Adipose tissue (tissue), 3 donors: ENCODE data around the gene PRICKLE3. TPM values are rescaled to one million over a fixed set of nuclear protein-coding genes. Genes with fewer than 3 reads are reported as not detected.
"Not testable (repeated sequence)": the region's sequence is repeated elsewhere in the genome, so short reads cannot be mapped to it uniquely, and the experiment has no call there.

Experiments
- H3K27ac ChIP-seq: one replicate; pipeline ENCODE4 v1.5.1; 2013; ENCODE audit warnings: low read depth, low read length
- WGBS, 3 donors: extraction: QIAGEN DNeasy Blood & Tissue Kit; methylation state at CpG; one replicate each; pipeline ENCODE4 v1.1.7; 2013; 5-methylcytosine and 5-hydroxymethylcytosine counted together
- polyA plus RNA-seq, 3 donors: library from polyadenylated mRNA; stranded (reverse); fragments of 200-250 nt; gene quantifications; one replicate each; pipeline ENCODE4 v1.2.3, GENCODE V29; 2013
- donor health status: healthy with polysubstance abuse.
- donor health status: Bipolar disorder and iron deficiency.
- donor health status: healthy.

PRICKLE3 gene
- polyA plus RNA-seq, 3 donors, result 6.0 to 8.4 (median 7.8) TPM

DNA sequence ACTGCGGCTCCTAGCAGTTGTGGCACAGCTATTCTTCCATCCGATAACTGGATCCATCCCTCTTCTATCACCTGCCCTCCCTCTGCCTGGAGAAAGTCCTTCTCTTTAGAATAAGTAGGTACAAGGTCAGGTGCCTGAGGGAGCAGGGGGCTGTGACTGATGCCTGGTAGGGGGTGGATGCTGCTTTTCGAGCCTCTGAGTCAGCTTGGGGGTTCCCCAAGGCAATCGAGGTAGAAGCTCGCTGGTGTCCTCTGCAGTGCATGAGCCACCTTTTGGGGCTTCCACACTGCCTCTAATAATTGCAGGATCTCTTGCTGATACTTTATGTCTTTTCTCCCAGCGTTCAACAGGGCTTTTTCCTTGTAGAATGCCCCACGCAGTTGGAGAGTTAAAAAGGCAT lies 43.0 kb downstream of the PRICKLE3 start:
- not testable (repeated sequence) for H3K27ac ChIP-seq
- 75 to 90% (median 87%) methylated on average over 7 of the region's 7 CpGs for WGBS, 3 donors

DNA sequence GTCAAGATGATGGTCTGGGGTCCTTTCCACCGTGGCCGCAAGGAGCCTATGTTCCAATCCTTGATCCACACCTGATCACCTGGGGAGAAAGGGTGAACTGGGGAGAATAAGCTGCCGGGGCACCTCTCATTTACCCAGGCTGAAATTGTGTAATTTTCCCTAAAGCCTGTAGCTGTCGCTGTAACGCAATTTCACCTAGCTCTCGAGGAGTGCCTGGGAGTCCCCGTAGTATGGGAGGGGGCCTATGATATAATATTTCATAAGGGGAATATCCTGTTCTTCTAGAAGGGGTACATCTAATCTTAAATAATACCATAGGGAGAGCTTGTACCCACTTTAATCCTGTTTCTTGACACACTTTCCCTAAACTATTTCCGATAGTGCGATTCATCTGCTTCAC lies 43.9 kb downstream of the PRICKLE3 start:
- H3K27ac ChIP-seq, result not testable (repeated sequence)
- whole genome bisulfite sequencing, 3 donors, result 38 to 50% (median 40%) methylated on average over 9 of the region's 9 CpGs

DNA sequence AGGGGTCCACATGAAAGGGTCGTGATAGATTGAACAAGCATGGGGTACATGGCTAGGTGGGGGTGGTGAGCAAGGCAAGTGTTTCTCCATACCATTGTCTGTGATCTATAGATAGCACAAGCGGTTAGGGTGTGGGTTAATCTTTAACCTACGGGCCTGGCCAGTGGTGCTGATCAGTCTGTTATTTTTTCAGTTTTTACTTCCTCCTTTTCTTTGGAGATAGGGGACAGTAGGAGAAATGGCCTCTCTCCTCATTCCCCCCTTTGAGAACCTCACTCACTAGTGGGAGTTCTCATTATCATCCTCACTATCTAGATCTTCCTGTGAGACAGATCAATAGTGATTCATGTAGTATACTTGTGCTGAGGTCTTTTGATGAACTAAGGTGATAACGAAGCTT lies 46.5 kb downstream of the PRICKLE3 start:
- WGBS, 3 donors, result 82 to 90% (median 85%) methylated on average over 4 of the region's 4 CpGs
- H3K27ac ChIP-seq, result no peak overlapping the region

DNA sequence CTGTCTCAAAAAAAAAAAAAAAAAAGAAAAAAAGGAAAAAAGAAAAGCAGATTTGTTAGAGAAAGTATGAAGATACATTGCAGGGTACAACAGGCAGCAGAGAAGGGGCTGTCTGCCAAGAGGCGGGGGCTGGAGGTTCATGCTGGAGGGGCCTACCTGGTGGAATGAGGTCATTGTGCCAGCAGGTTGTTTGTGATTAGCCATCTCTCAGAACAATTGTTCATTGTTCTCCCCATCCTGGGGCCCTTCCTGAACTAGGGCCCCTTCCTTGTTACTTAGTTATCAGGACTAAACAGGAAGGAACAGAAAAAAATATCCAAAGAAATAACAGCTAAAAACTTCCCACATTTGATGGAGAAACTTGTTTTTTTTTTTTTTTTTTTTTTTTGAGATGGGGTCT lies 48.7 kb downstream of the PRICKLE3 start:
- WGBS, 3 donors, result 93 to 100% (median 95%) methylated on average over 1 of the region's 1 CpG
- no peak overlapping the region for H3K27ac ChIP-seq

DNA sequence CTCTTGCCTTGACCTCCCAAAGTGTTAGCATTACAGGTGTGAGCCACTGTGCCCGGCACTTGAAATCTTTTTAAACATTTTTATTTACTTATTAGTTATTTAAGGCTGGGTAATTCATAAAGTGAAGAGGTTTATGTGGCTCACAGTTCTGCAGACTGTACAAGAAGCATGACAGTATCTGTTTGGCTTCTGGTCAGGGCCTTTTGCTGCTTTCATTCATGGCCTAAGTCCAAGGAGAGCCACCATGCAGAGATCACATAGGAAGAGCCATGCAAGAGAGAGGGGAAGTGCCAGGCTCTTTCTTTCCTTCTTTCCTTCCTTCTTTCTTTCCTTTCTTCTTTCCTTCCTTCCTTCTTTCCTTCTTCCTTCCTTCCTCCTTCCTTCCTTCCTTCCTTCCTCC lies 52.4 kb downstream of the PRICKLE3 start:
- H3K27ac ChIP-seq, result no peak overlapping the region
- WGBS, 3 donors, result 80 to 100% (median 90%) methylated on average over 1 of the region's 1 CpG

DNA sequence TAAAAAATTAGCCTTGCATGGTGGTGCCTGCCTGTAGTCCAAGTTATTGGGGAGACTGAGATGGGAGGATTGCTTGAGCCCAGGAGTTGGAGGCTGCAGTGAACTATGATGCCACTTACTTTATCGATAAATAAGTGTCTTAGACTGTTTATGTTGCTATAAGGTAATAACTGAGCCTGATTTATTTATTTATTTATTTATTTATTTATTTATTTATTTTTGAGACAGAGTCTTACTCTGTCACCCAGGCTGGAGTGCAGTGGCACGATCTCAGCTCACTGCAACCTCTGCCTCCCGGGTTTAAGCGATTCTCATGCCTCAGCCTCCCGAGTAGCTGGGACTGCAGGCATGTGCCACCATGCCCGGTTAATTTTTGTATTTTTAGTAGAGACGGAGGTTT lies 53.9 kb downstream of the PRICKLE3 start:
- WGBS, 3 donors, result 90 to 98% (median 97%) methylated on average over 7 of the region's 7 CpGs
- H3K27ac ChIP-seq, result not testable (repeated sequence)

DNA sequence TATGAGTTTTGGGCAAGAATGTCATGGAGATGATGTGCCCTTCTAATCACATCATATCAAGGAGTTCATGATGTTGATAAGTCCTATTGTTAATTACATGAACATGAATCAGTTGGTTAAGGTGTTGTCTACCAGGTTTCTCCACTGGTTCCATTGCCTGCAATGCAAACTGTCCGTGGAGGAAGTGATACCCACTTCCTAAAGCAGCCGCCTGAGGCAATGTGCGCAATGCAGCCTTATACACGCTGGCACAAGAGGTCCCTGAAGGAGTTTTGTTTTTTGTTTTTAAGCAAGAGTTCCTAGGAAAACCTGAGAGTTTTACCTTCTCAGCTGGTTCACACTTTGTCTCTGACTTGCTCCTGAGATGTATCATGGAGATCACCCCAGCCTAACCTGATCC lies 56.7 kb downstream of the PRICKLE3 start:
- 56 to 86% (median 63%) methylated on average over 4 of the region's 4 CpGs for WGBS, 3 donors
- no peak overlapping the region for H3K27ac ChIP-seq

DNA sequence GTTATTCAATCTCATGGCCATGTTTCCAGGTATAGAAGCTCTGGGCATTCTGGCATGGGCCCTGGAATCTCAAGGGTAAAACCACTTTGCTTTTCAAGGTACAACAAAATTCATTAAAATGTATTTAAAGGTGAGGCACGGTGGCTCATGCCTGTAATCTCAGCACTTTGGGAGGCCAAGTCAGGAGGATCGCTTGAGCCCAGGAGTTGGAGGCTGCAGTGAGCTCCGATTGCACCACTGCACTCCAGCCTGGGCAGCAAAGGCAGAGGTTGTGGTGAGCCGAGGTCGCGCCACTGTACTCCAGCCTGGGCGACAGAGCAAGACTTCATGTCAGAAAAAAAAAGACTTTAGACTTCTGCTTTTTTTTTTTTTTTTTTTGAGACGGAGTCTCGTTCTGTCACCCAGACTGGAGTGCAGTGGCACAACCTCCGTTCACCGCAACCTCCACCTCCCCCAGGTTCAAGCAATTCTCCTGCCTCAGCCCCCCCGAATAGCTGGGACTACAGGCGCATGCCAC lies 58.4 kb downstream of the PRICKLE3 start:
- WGBS, 3 donors, result 73 to 78% (median 77%) methylated on average over 9 to 13 of the region's 13 CpGs
- H3K27ac ChIP-seq, result not testable (repeated sequence)

Other genes with a start within 250 kb of the PRICKLE3 start
- 10 to 100 TPM; 17.6 to 37.9 (median 31.4) TPM for gene OTUD5, start 228.8 kb downstream of the PRICKLE3 start, polyA plus RNA-seq
- 1 to 10 TPM in 2 of 3 donors, under 1 TPM in 1; 0.46 to 4.7 (median 1.0) TPM for gene KCND1, start 214.5 kb downstream of the PRICKLE3 start, polyA plus RNA-seq
- gene GRIPAP1, start 184.1 kb downstream of the PRICKLE3 start, polyA plus RNA-seq, result 10 to 100 TPM; 13.8 to 25.9 (median 22.2) TPM
- 10 to 100 TPM; 14.9 to 83.9 (median 71.1) TPM for gene TFE3, start 143.0 kb downstream of the PRICKLE3 start, polyA plus RNA-seq
- 1 to 10 TPM; 1.4 to 3.8 (median 2.4) TPM for gene CCDC120, start 127.4 kb downstream of the PRICKLE3 start, polyA plus RNA-seq
- gene PRAF2, start 112.4 kb downstream of the PRICKLE3 start, polyA plus RNA-seq, result 10 to 100 TPM in 2 of 3 donors, 1 to 10 TPM in 1; 5.9 to 25.4 (median 15.8) TPM
- gene WDR45, start 106.5 kb downstream of the PRICKLE3 start, polyA plus RNA-seq, result 10 to 100 TPM; 49.9 to 92.9 (median 88.5) TPM
- gene GPKOW, start 62.6 kb downstream of the PRICKLE3 start, polyA plus RNA-seq, result 10 to 100 TPM in 2 of 3 donors, 1 to 10 TPM in 1; 8.7 to 19.0 (median 12.9) TPM
- gene MAGIX, start 23.6 kb downstream of the PRICKLE3 start, polyA plus RNA-seq, result 10 to 100 TPM in 1 of 3 donors, 1 to 10 TPM in 2; 3.3 to 12.7 (median 3.4) TPM
- 100 to 1,000 TPM in 2 of 3 donors, 10 to 100 TPM in 1; 82.9 to 246 (median 116) TPM for gene PLP2, start 14.5 kb downstream of the PRICKLE3 start, polyA plus RNA-seq
- 1 to 10 TPM; 1.4 to 6.8 (median 2.1) TPM for gene SYP, start 13.8 kb upstream of the PRICKLE3 start, polyA plus RNA-seq
- under 1 TPM; 0.10 to 0.79 (median 0.10) TPM for gene CACNA1F, start 47.0 kb upstream of the PRICKLE3 start, polyA plus RNA-seq
- gene CCDC22, start 49.1 kb upstream of the PRICKLE3 start, polyA plus RNA-seq, result 10 to 100 TPM in 1 of 3 donors, 1 to 10 TPM in 2; 7.6 to 11.4 (median 9.8) TPM
- under 1 TPM; 0.11 to 0.16 (median 0.12) TPM for gene FOXP3, start 78.3 kb upstream of the PRICKLE3 start, polyA plus RNA-seq
- gene PPP1R3F, start 83.4 kb upstream of the PRICKLE3 start, polyA plus RNA-seq, result 1 to 10 TPM; 2.4 to 3.1 (median 2.8) TPM
- not detected for gene GAGE10, start 117.3 kb upstream of the PRICKLE3 start, polyA plus RNA-seq
- gene GAGE12J, start 135.7 kb upstream of the PRICKLE3 start, polyA plus RNA-seq, result not detected
- not detected for gene GAGE13, start 145.2 kb upstream of the PRICKLE3 start, polyA plus RNA-seq